Caco-2 (cell line): ENCODE measurements around the gene KRTAP4-12. TPM values are rescaled to one million over a fixed set of nuclear protein-coding genes. Genes with fewer than 3 reads are reported as not detected.
A peak's percentile ranks its signal among the peaks of the same experiment; 100 is the strongest.
"Not testable (repeated sequence)": the region's sequence is repeated elsewhere in the genome, so short reads cannot be mapped to it uniquely, and the experiment has no call there.

Experiments
- BruUV-seq: library from RNA; stranded (reverse); fragments of 400-500 nt; replicated peaks from 2 replicates; lab custom pipeline; 2021; lab: Mats Ljungman, UMichigan
- CTCF ChIA-PET: fragments of 300-600 bp; sonication (Branson Sonifier 250); formaldehyde crosslinking; loops from one replicate; lab custom pipeline; 2022; ENCODE audit warnings: antibody characterized with exemption; lab: Charles Lee
- POLR2A ChIA-PET: fragments of 300-600 bp; sonication (Branson Sonifier 250); formaldehyde crosslinking; loops from one replicate; lab custom pipeline; 2022; ENCODE audit warnings: antibody characterized with exemption; lab: Charles Lee
- DNase-seq, 2 experiments: peaks; one replicate each; pipeline versions ENCODE4 v3.0.0 to v3.0.0-alpha.2; 2020 to 2022
- H3K27me3 ChIP-seq: replicated peaks from 2 replicates; pipeline ENCODE4 v1.6.0; 2011; ENCODE audit warnings: low read length; ENCODE audit not compliant: control insufficient read depth, insufficient read depth
- H3K36me3 ChIP-seq: 2 replicates; pipeline ENCODE4 v1.5.1; 2011; ENCODE audit warnings: low read length; ENCODE audit not compliant: control insufficient read depth, insufficient read depth
- H3K4me1 ChIP-seq: fragments of 250-450 bp; sonication (Bioruptor Pico); 2 replicates; pipeline ENCODE4 v1.5.1; 2020; ENCODE audit warnings: mild to moderate bottlenecking
- H3K4me3 ChIP-seq: 2 replicates; pipeline ENCODE4 v1.5.1; 2011; ENCODE audit warnings: low read depth, mild to moderate bottlenecking, control low read depth, low read length
- H3K9me3 ChIP-seq: fragments of 250-450 bp; sonication (Bioruptor Pico); 2 replicates; pipeline ENCODE4 v1.5.1; 2020; ENCODE audit warnings: mild to moderate bottlenecking, moderate library complexity
- H3K27ac Mint-ChIP-seq: one replicate; pipeline ENCODE4 v1.8.0; 2022; ENCODE audit warnings: mixed read lengths; ENCODE audit not compliant: unreplicated experiment
- H3K27me3 Mint-ChIP-seq: one replicate; pipeline ENCODE4 v1.8.0; 2022; ENCODE audit warnings: mixed read lengths; ENCODE audit not compliant: insufficient read depth, unreplicated experiment
- H3K36me3 Mint-ChIP-seq: one replicate; pipeline ENCODE4 v1.8.0; 2022; ENCODE audit warnings: mild to moderate bottlenecking, mixed read lengths; ENCODE audit not compliant: insufficient read depth, unreplicated experiment
- H3K4me1 Mint-ChIP-seq: one replicate; pipeline ENCODE4 v1.8.0; 2022; ENCODE audit warnings: low read depth, mixed read lengths; ENCODE audit not compliant: unreplicated experiment
- H3K4me3 Mint-ChIP-seq: one replicate; pipeline ENCODE4 v1.8.0; 2022; ENCODE audit warnings: mild to moderate bottlenecking, moderate library complexity, mixed read lengths; ENCODE audit not compliant: unreplicated experiment
- H3K9me3 Mint-ChIP-seq: one replicate; pipeline ENCODE4 v1.8.0; 2022; ENCODE audit warnings: mixed read lengths; ENCODE audit not compliant: unreplicated experiment
- intact Hi-C: fragments of 100-400 bp; cut with micrococcal nuclease; formaldehyde crosslinking; loops from one replicate; pipeline ENCODE4 v1.10.0; 2022; ENCODE audit not compliant: unreplicated experiment
- total RNA-seq: library from RNA; stranded (reverse); gene quantifications from 2 replicates; pipeline ENCODE4 v1.2.3, GENCODE V29; 2022
- TF ChIP-seq, protein P1 (sequence below), 2 experiments: fragments of 200-600 bp in 1 of 2; IDR thresholded peaks; 1 replicate in 1 of 2; 2 replicates in 1 of 2; pipeline versions ENCODE4 v1.5.1 to v1.8.0; 2011 to 2022; ENCODE audit warnings: antibody characterized with exemption in 1 of 2, control low read depth in 1 of 2, inconsistent platforms in 1 of 2, low read depth in 1 of 2, low read length in 1 of 2, mild to moderate bottlenecking in 1 of 2, moderate library complexity in 1 of 2; ENCODE audit not compliant: insufficient read depth in 1 of 2, severe bottlenecking in 1 of 2, unreplicated experiment in 1 of 2

Gene KRTAP4-12
- total RNA-seq, 1 experiment from 2014 or later = not detected

DNA sequence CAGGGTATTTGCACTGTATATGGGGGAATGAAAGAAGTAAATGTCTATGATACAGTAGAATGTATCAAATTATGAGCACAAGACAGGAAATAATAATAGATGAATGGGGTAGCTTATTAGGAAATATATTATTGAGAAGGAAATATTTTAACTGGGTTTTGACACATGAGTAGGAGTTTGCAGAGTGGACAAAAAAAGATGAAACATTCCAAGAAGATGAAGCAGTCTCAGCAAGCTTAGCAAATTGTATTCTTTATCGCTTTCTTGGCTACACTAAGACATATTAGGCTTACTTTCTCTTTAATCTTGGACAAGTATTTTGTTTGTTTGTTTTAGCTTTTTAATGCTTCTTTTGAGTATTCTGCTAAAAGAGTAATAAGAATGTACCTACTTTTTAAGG is 20.1 kb downstream of the KRTAP4-12 start:
- H3K9me3 ChIP-seq = 0 out of 2 replicates have a peak, but pooled peaks cover 4% of the 10 kb centered on the region
- H3K36me3 Mint-ChIP-seq = no peaks in the 10 kb centered on the region
- ChIA-PET CTCF (no interaction called here), POLR2A (no interaction called here)
- no peaks in the 10 kb centered on the region for H3K27me3 Mint-ChIP-seq
- intact Hi-C loops = no loop called here
- BruUV-seq = no TSS peak
- no peaks in the 10 kb centered on the region for H3K27me3 ChIP-seq
- H3K9me3 Mint-ChIP-seq = no peaks in the 10 kb centered on the region
- H3K36me3 ChIP-seq = no peaks in the 10 kb centered on the region
- no peak overlapping the region for H3K27ac Mint-ChIP-seq
- H3K4me1 Mint-ChIP-seq = peaks cover 8% of the 10 kb centered on the region
- TF ChIP-seq, protein P1, sequence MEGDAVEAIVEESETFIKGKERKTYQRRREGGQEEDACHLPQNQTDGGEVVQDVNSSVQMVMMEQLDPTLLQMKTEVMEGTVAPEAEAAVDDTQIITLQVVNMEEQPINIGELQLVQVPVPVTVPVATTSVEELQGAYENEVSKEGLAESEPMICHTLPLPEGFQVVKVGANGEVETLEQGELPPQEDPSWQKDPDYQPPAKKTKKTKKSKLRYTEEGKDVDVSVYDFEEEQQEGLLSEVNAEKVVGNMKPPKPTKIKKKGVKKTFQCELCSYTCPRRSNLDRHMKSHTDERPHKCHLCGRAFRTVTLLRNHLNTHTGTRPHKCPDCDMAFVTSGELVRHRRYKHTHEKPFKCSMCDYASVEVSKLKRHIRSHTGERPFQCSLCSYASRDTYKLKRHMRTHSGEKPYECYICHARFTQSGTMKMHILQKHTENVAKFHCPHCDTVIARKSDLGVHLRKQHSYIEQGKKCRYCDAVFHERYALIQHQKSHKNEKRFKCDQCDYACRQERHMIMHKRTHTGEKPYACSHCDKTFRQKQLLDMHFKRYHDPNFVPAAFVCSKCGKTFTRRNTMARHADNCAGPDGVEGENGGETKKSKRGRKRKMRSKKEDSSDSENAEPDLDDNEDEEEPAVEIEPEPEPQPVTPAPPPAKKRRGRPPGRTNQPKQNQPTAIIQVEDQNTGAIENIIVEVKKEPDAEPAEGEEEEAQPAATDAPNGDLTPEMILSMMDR (IDR thresholded peaks at IDR 0.05; ENCODE audit: insufficient read depth in 1 of 2, low read depth in 1 of 2, low read length in 1 of 2, severe bottlenecking in 1 of 2, unreplicated experiment in 1 of 2) = no peak
- DNase-seq = no peak
- H3K4me3 ChIP-seq = no peak overlapping the region
- H3K4me3 Mint-ChIP-seq = no peak overlapping the region
- peaks cover 10% of the 10 kb centered on the region; the same call in 1 of the 2 replicates for H3K4me1 ChIP-seq

- no peaks in the 10 kb centered on the region for H3K9me3 Mint-ChIP-seq
- intact Hi-C loops = no loop called here
- H3K27ac Mint-ChIP-seq = no peak within 1 kb of the TSS
- no TSS peak for BruUV-seq
- TF ChIP-seq, protein P1 (IDR thresholded peaks at IDR 0.05; ENCODE audit: insufficient read depth in 1 of 2, low read depth in 1 of 2, low read length in 1 of 2, severe bottlenecking in 1 of 2, unreplicated experiment in 1 of 2) = no peak
- Histone ChIP-seq H3K4me3 (no peak within 1 kb of the TSS), H3K27me3 (no peaks in the 10 kb centered on the region), H3K36me3 (no peaks in the 10 kb centered on the region), H3K4me1 (peaks cover 10% of the 10 kb centered on the region; the same call in 1 of the 2 replicates), H3K9me3 (0 out of 2 replicates have a peak, but pooled peaks cover 4% of the 10 kb centered on the region)
- H3K36me3 Mint-ChIP-seq = no peaks in the 10 kb centered on the region
- ChIA-PET CTCF (no interaction called here), POLR2A (no interaction called here)
- DNase-seq = no peak
- peaks cover 22% of the 10 kb centered on the region for H3K4me1 Mint-ChIP-seq
- no peak within 1 kb of the TSS for H3K4me3 Mint-ChIP-seq
- no peaks in the 10 kb centered on the region for H3K27me3 Mint-ChIP-seq
Observed at GRCh38 chr17:41101586-41102259, 22.3 kb downstream of the KRTAP4-12 start, which contains the start of gene KRTAP4-16. TSS of gene KRTAP4-16 (minus strand) at chr17:41102209. CDS start at chr17:41102209, 0 bp downstream.

DNA sequence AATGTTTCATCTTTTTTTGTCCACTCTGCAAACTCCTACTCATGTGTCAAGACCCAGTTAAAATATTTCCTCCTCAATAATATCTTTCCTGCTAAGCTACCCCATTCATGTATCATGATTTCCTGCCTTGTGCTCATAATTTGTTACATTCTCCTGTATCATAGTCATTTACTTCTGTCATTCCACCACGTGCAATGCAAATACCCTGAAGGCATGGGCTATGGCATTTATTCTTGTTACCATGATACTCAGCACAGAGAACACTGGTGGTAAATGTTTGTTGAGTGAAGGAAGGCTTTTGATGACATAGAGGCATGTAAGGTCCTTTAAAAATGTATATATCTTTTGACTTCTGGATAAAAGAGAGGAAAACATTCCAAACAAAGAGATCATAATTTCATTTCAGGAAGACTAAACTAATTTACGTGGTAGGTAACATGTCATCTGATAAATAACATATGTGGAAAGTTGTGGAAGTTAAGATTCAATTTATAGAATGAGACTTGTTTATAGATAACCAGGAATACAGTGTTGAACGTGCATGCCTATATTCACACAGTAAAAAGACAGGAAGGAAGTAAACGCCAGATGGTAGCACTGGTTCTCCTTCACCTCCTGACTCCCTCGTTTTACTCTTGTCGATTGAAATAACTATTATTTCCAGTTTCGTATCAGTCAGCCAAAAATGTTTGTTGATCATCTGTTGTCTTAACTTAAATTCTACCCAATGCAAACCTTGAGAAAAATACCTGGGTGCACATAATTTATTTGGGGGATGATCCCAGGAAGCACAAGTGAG is 24.1 kb downstream of the KRTAP4-12 start:
- H3K4me1 ChIP-seq = peaks cover 10% of the 10 kb centered on the region; the same call in 1 of the 2 replicates
- H3K27me3 Mint-ChIP-seq, BruUV-seq, H3K9me3 Mint-ChIP-seq, H3K36me3 ChIP-seq, POLR2A ChIA-PET, H3K36me3 Mint-ChIP-seq, H3K4me3 ChIP-seq, H3K27me3 ChIP-seq, CTCF ChIA-PET, H3K4me3 Mint-ChIP-seq, intact Hi-C loops, H3K9me3 ChIP-seq: not testable (repeated sequence)
- DNase-seq = peak; percentile 57 to 60
- peaks cover 22% of the 10 kb centered on the region for H3K4me1 Mint-ChIP-seq
- H3K27ac Mint-ChIP-seq = peak overlapping the region; percentile 66
